K562 (cell line): ENCODE results near the gene CAPRIN2. TPM values are rescaled to one million over a fixed set of nuclear protein-coding genes. Genes with fewer than 3 reads are reported as not detected.

Source experiments
- ASH1L ChIP-seq: fragments of 450-650 bp; IDR thresholded peaks from 2 replicates; pipeline ENCODE4 v1.6.1; 2018; ENCODE audit warnings: borderline replicate concordance, mild to moderate bottlenecking, low read depth; ENCODE audit not compliant: partially characterized antibody
- BRF2 ChIP-seq: IDR thresholded peaks from 3 replicates; pipeline ENCODE4 v1.6.1; 2011; ENCODE audit warnings: borderline replicate concordance, mild to moderate bottlenecking; ENCODE audit not compliant: insufficient read length, insufficient read depth
- CBFA2T3 ChIP-seq: fragments of 450-650 bp; IDR thresholded peaks from 2 replicates; pipeline ENCODE4 v1.6.1; 2017
- CREB3L1 ChIP-seq: fragments of 450-650 bp; IDR thresholded peaks from 2 replicates; pipeline ENCODE4 v1.6.1; 2014; ENCODE audit warnings: low read depth, mild to moderate bottlenecking, moderate library complexity, borderline replicate concordance
- ERF ChIP-seq: fragments of 450-650 bp; formaldehyde crosslinking; IDR thresholded peaks from 2 replicates; pipeline ENCODE4 v1.4.0; 2020; ENCODE audit warnings: mild to moderate bottlenecking, mixed read lengths
- GABPA ChIP-seq: fragments of 200-800 bp; sonication (Bioruptor generic); conservative IDR thresholded peaks from 2 replicates; pipeline ENCODE4 v1.6.1; 2016; ENCODE audit warnings: low read depth, missing genetic modification characterization, missing compliant biosample characterization
- KAT8 ChIP-seq: fragments of 450-650 bp; IDR thresholded peaks from 2 replicates; pipeline ENCODE4 v1.6.1; 2016; ENCODE audit warnings: low read depth, mild to moderate bottlenecking
- KLF16 ChIP-seq: IDR thresholded peaks from 2 replicates; pipeline ENCODE4 v1.6.1; 2016; ENCODE audit warnings: antibody characterized with exemption
- MBD2 ChIP-seq: sonication (generic); IDR thresholded peaks from 2 replicates; pipeline ENCODE4 v1.6.1; 2016; ENCODE audit warnings: low read depth, borderline replicate concordance
- POLR2AphosphoS2 ChIP-seq: IDR thresholded peaks from 2 replicates; pipeline ENCODE4 v1.6.1; 2012; ENCODE audit warnings: low read length, improper control_type of control experiment
- PRPF4 ChIP-seq: fragments of 200-400 bp; formaldehyde crosslinking; IDR thresholded peaks from one replicate; pipeline ENCODE4 v1.6.1; 2017; ENCODE audit warnings: low read length, low read depth, mild to moderate bottlenecking; ENCODE audit not compliant: insufficient read depth, poor library complexity, severe bottlenecking
- RBM22 ChIP-seq: fragments of 200-400 bp; formaldehyde crosslinking; IDR thresholded peaks from 2 replicates; pipeline ENCODE4 v1.6.1; 2018; ENCODE audit warnings: low read length, low read depth; ENCODE audit not compliant: poor library complexity, severe bottlenecking
- RFX5 ChIP-seq: IDR thresholded peaks from 2 replicates; pipeline ENCODE4 v1.6.1; 2011; ENCODE audit warnings: low read depth, mild to moderate bottlenecking, improper control_type of control experiment, low read length
- RUNX1 ChIP-seq: sonication (generic); IDR thresholded peaks from 2 replicates; pipeline ENCODE4 v1.6.1; 2016; ENCODE audit warnings: antibody characterized with exemption, low read depth
- TCF7L2 ChIP-seq: fragments of 150-350 bp; IDR thresholded peaks from 2 replicates; pipeline ENCODE4 v1.6.1; 2016; ENCODE audit warnings: low read depth, mild to moderate bottlenecking, low read length, moderate library complexity
- TCFL5 ChIP-seq: fragments of 250-450 bp; sonication (Bioruptor Pico); conservative IDR thresholded peaks from 2 replicates; pipeline ENCODE4 v1.6.1; 2021; ENCODE audit warnings: mild to moderate bottlenecking, moderate library complexity, matching md5 sums
- WHSC1 ChIP-seq: IDR thresholded peaks from one replicate; pipeline ENCODE4 v1.6.1; 2012; ENCODE audit warnings: low read length, control low read depth, inconsistent platforms
- ZFP1 ChIP-seq: fragments of 450-650 bp; formaldehyde crosslinking; IDR thresholded peaks from 2 replicates; pipeline ENCODE4 v1.4.0; 2020; ENCODE audit warnings: mild to moderate bottlenecking, mixed read lengths
- ZKSCAN8 ChIP-seq: fragments of 200-800 bp; sonication (Bioruptor generic); IDR thresholded peaks from 2 replicates; pipeline ENCODE4 v1.6.1; 2016; ENCODE audit warnings: missing genetic modification characterization, missing compliant biosample characterization
- ZNF124 ChIP-seq: sonication (generic); formaldehyde crosslinking; IDR thresholded peaks from 2 replicates; pipeline ENCODE4 v1.8.1; 2022; ENCODE audit warnings: missing genetic modification reagents
- ZNF354B ChIP-seq: fragments of 250-450 bp; sonication (Bioruptor Pico); IDR thresholded peaks from 2 replicates; pipeline ENCODE4 v1.4.0; 2020
- ZNF699 ChIP-seq: fragments of 250-450 bp; sonication (Bioruptor Pico); IDR thresholded peaks from 2 replicates; pipeline ENCODE4 v1.8.0; 2021; ENCODE audit warnings: mild to moderate bottlenecking, moderate library complexity; ENCODE audit not compliant: insufficient replicate concordance
- polyA plus RNA-seq, 8 experiments: library from polyadenylated mRNA; depleted of rRNA in 4 of 8; stranded (reverse) in 5 of 8; unstranded in 3 of 8; fragments of >200 nt; fragmentation: Nextera tagmentation in 2 of 8; fragmentation: Illumina TruSeq in 1 of 8; extraction: Ambion mirVana in 2 of 8; extraction: Trizol in 1 of 8; gene quantifications; 2 replicates each; pipeline versions ENCODE4 v1.2.1 to v1.2.3, GENCODE V29; 2011 to 2014; ENCODE audit warnings: inconsistent platforms in 1 of 8, missing spikeins in 1 of 8
- total RNA-seq, 7 experiments: library from RNA; depleted of rRNA in 6 of 7; stranded (reverse); fragments of >200 nt in 6 of 7; fragmentation: Illumina TruSeq in 2 of 7; extraction: Trizol in 2 of 7; gene quantifications; 2 replicates each; pipeline versions ENCODE4 v1.2.1 to v1.2.3, GENCODE V29; 2011 to 2021; ENCODE audit warnings: low replicate concordance in 1 of 7
- TF ChIP-seq, protein P1 (sequence below), 2 experiments: fragments of 450-650 bp; IDR thresholded peaks; 2 replicates each; pipeline ENCODE4 v1.6.1; 2016
- TF ChIP-seq, protein P2 (sequence below): sonication (generic); IDR thresholded peaks from 2 replicates; pipeline ENCODE4 v1.6.1; 2016
- TF ChIP-seq, protein P3 (sequence below): sonication (generic); formaldehyde crosslinking; IDR thresholded peaks from 2 replicates; pipeline ENCODE4 v1.8.0; 2022; ENCODE audit warnings: mild to moderate bottlenecking, missing genetic modification reagents, borderline replicate concordance

CAPRIN2 gene
- total and polyA plus RNA-seq, 9 of the 15 experiments (the other 6 are each of a cell fraction or from before 2014, with no cell fraction given), result 2.3 to 14.5 (median 8.9) TPM

DNA sequence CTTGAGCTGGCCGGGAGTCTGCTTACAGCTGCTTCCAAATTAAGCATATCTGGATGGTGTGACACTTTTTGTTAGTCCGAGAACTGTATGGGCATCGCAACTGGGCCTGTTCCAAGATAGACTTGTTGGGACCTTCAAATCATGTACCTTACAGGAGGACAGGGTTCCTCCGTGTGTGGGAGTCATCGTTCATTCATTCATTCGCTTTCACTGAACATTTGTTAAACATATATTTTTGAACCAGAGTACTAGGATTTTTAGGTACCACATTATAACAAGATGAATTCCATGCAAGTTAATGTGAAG lies 58.7 kb downstream of the CAPRIN2 start (continued):
- TF ChIP-seq, protein P1, sequence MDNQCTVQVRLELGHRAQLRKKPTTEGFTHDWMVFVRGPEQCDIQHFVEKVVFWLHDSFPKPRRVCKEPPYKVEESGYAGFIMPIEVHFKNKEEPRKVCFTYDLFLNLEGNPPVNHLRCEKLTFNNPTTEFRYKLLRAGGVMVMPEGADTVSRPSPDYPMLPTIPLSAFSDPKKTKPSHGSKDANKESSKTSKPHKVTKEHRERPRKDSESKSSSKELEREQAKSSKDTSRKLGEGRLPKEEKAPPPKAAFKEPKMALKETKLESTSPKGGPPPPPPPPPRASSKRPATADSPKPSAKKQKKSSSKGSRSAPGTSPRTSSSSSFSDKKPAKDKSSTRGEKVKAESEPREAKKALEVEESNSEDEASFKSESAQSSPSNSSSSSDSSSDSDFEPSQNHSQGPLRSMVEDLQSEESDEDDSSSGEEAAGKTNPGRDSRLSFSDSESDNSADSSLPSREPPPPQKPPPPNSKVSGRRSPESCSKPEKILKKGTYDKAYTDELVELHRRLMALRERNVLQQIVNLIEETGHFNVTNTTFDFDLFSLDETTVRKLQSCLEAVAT (IDR thresholded peaks at IDR 0.05), result no peak
- TF ChIP-seq GABPA (tag) (peak; percentile 70), ZFP1 (no peak), ERF (CRISPR knock-in tag) (no peak), MBD2 (no peak), POLR2AphosphoS2 (no peak), BRF2 (no peak), ZNF354B (CRISPR knock-in tag) (no peak), ZNF124 (CRISPR knock-in tag) (no peak), ASH1L (no peak), RUNX1 (no peak), PRPF4 (no peak), KLF16 (no peak), KAT8 (no peak), RBM22 (no peak), ZKSCAN8 (CRISPR knock-in tag) (no peak), CREB3L1 (peak; percentile 40; the same call in 1 of the 2 replicates), TCF7L2 (no peak), ZNF699 (CRISPR knock-in tag) (no peak), TCFL5 (CRISPR knock-in tag) (no peak), RFX5 (no peak), WHSC1 (no peak), CBFA2T3 (no peak)
- TF ChIP-seq, protein P2, sequence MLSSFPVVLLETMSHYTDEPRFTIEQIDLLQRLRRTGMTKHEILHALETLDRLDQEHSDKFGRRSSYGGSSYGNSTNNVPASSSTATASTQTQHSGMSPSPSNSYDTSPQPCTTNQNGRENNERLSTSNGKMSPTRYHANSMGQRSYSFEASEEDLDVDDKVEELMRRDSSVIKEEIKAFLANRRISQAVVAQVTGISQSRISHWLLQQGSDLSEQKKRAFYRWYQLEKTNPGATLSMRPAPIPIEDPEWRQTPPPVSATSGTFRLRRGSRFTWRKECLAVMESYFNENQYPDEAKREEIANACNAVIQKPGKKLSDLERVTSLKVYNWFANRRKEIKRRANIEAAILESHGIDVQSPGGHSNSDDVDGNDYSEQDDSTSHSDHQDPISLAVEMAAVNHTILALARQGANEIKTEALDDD, result no peak
- TF ChIP-seq, protein P3, sequence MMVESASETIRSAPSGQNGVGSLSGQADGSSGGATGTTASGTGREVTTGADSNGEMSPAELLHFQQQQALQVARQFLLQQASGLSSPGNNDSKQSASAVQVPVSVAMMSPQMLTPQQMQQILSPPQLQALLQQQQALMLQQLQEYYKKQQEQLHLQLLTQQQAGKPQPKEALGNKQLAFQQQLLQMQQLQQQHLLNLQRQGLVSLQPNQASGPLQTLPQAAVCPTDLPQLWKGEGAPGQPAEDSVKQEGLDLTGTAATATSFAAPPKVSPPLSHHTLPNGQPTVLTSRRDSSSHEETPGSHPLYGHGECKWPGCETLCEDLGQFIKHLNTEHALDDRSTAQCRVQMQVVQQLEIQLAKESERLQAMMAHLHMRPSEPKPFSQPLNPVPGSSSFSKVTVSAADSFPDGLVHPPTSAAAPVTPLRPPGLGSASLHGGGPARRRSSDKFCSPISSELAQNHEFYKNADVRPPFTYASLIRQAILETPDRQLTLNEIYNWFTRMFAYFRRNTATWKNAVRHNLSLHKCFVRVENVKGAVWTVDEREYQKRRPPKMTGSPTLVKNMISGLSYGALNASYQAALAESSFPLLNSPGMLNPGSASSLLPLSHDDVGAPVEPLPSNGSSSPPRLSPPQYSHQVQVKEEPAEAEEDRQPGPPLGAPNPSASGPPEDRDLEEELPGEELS (CRISPR knock-in tag), result no peak
